Measurements from ENCODE around the gene RANBP3. TPM values are rescaled to one million over a fixed set of nuclear protein-coding genes. Genes with fewer than 3 reads are reported as not detected.

Gene RANBP3
- total and polyA plus RNA-seq, 12 donors = 55.0 to 179 (median 81.1) TPM

DNA sequence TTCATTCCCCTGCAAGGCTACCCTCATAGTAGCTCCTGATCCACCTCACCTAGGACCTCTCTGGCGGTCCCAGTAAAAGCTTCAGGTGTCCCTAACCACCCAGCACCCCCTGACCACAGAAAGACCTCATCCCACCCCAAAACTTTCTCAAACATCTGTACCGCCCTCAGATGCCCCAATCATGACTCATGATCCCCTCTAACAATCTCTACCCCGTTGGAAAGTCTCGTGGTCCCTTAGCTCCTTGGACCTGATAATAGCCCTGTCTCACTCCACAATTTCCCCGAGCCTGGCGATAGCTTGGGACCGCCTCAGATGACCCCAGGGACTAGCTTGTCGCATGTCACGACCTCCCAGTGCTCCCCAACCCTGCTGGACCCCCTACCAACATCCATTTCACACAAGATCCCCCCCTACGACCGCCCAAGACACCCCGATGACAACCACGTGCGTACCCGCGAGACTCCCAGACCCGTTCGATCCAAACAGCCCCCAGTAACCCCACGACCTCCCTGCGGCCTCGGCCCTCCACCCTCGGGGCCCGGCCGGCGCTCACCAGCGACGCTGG, 74.8 kb downstream of the RANBP3 start:
- Histone ChIP-seq H3K4me1 (replicated peaks in 1 of 2) (peaks cover 16 to 38% of the 10 kb centered on the region in 2 donors), H3K27me3 (no peaks in the 10 kb centered on the region), H3K36me3 (replicated peaks in 1 of 2) (no peaks in the 10 kb centered on the region), H3K27ac (peak overlapping the region; percentile 71 to 98 (median 92)), H3K9me3 (replicated peaks in 1 of 3) (no peaks in the 10 kb centered on the region), H3K4me3 (peak overlapping the region; percentile 1 to 100 (median 97))
- TF ChIP-seq, protein P1, sequence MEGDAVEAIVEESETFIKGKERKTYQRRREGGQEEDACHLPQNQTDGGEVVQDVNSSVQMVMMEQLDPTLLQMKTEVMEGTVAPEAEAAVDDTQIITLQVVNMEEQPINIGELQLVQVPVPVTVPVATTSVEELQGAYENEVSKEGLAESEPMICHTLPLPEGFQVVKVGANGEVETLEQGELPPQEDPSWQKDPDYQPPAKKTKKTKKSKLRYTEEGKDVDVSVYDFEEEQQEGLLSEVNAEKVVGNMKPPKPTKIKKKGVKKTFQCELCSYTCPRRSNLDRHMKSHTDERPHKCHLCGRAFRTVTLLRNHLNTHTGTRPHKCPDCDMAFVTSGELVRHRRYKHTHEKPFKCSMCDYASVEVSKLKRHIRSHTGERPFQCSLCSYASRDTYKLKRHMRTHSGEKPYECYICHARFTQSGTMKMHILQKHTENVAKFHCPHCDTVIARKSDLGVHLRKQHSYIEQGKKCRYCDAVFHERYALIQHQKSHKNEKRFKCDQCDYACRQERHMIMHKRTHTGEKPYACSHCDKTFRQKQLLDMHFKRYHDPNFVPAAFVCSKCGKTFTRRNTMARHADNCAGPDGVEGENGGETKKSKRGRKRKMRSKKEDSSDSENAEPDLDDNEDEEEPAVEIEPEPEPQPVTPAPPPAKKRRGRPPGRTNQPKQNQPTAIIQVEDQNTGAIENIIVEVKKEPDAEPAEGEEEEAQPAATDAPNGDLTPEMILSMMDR (IDR thresholded peaks at IDR 0.05) = no peak
- TF ChIP-seq POLR2A (IDR thresholded peaks at IDR 0.05) = no peak
- WGBS, 4 donors = 0 to 3% (median 1%) methylated on average over 4 to 27 of the region's 27 CpGs
- intact Hi-C loops (cut with DNase I) = no loop called here
- peak in 4 of 7 donors; percentile 54 to 69 (median 59) for DNase-seq

DNA sequence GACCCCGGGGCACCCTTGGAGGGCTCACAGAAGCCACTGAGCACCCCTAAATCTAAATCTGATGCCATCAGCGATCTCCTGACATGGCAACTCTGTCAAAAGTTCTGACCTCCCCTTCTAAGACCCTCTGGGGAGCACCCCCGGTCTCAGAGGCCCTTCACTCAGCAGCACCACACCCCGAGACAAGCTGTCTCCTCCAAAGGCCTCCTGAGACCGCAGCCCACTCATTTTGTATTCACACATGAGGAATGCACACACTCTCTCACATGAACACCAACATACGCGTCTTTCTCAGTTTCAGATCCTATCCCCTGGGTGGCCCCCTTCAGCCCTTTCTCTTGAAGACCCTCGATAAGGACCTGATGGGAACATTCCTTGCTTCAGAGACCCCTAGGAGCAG, 77.0 kb downstream of the RANBP3 start:
- 87 to 93% (median 89%) methylated on average over 8 of the region's 8 CpGs for WGBS, 4 donors
- Histone ChIP-seq H3K4me3 (no peak overlapping the region), H3K9me3 (replicated peaks in 1 of 3) (no peaks in the 10 kb centered on the region), H3K4me1 (replicated peaks in 1 of 2) (peaks cover 16 to 40% of the 10 kb centered on the region in 2 donors), H3K36me3 (replicated peaks in 1 of 2) (peaks cover 0 to 11% of the 10 kb centered on the region in 2 donors), H3K27me3 (no peaks in the 10 kb centered on the region), H3K27ac (no peak overlapping the region)
- TF ChIP-seq POLR2A (IDR thresholded peaks at IDR 0.05) = no peak
- TF ChIP-seq, protein P1 (IDR thresholded peaks at IDR 0.05) = no peak
- peak in 1 of 7 donors; percentile 13 for DNase-seq
- intact Hi-C loops (cut with DNase I) = no loop called here

DNA sequence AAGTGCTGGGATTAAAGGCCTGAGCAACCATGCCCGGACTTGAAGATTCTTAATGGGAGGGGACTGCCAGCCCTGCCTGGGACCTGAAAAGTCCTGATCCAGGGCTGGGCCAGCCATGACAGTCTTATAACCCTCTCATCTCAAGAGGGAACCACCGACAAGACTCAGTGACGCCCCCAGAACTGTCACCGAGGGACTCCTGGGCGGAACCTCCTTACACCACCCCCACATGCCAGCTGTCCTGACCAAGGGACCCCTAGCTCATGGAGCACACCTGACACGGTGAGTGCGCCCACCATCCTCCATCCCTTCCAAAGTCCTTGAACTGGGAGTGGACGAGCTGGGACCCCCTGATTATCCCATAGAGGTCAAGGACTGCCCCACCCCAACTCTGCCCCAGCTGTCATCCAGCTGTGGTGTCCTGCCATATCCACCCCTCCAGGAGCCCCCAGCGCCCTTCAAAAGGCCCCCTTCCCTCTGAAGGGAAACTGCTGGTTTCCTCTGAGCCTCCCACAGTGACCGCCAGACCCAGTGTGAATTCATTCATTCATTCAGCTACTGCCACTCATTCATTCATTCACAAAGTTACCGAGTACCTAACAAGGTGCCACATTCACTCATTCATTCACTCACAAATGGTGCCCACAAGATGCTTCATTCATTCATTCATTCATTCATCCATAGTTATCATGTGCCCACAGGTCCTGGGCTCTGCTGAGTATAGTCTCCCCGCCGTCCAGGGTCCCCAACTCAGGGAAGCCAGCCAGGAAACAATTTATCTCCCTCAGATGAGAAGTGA, 78.0 kb downstream of the RANBP3 start:
- Histone ChIP-seq H3K4me3 (no peak overlapping the region), H3K4me1 (replicated peaks in 1 of 2) (peaks cover 18 to 42% of the 10 kb centered on the region in 2 donors), H3K27ac (peak overlapping the region in 1 of 5 donors; percentile 0), H3K36me3 (replicated peaks in 1 of 2) (peaks cover 0 to 22% of the 10 kb centered on the region in 2 donors), H3K27me3 (no peaks in the 10 kb centered on the region), H3K9me3 (replicated peaks in 1 of 3) (no peaks in the 10 kb centered on the region)
- WGBS, 4 donors = 86 to 90% (median 87%) methylated on average over 12 to 13 of the region's 13 CpGs
- intact Hi-C loops (cut with DNase I) = no loop called here
- DNase-seq = peak in 3 of 7 donors; percentile 14 to 52 (median 32)
- TF ChIP-seq, protein P1 (IDR thresholded peaks at IDR 0.05) = no peak
- TF ChIP-seq POLR2A (IDR thresholded peaks at IDR 0.05) = no peak

DNA sequence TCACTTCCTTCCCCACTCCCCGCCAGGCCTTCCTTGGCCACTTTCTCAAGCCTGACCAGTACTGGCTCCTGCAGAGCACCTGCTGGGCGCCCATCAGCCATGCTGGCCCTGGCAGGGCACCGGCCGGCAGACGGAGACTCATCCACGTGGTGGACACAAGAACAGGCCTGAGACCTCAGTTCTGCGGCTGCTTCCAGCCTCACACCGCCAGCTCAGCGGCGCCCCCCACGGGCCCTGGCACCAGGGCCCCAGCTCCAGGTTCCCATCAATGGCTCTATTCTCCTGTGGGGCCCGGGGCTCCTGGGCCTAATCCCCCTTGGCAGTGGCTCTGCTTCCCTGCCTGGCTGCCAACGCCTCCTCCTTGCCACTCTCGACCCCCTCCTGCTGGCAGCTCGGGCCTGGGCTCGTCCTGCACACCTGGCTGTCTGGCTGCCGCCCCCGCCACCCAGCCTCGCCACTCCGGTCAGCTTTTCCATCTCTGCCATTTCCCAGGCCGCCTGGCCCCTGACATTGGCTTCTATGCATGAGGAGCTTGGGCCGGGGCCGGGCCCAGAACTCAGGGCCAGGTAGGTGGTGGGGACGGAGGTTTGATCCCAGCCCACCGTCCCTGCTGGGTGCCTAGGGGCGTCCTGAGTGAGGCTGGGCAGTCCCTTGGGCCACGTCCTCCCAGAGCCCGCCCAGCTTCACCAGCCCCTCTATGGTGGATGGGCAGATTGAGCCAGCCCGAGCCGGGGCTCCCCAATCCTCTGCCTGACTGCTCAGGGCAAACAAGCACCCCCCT, 80.6 kb downstream of the RANBP3 start:
- Histone ChIP-seq H3K27ac (peak overlapping the region in 4 of 5 donors; percentile 27 to 98 (median 84)), H3K27me3 (no peaks in the 10 kb centered on the region), H3K4me3 (no peak overlapping the region), H3K4me1 (replicated peaks in 1 of 2) (peaks cover 19 to 57% of the 10 kb centered on the region in 2 donors), H3K36me3 (replicated peaks in 1 of 2) (peaks cover 0 to 25% of the 10 kb centered on the region in 2 donors), H3K9me3 (replicated peaks in 1 of 3) (no peaks in the 10 kb centered on the region)
- TF ChIP-seq POLR2A (IDR thresholded peaks at IDR 0.05) = no peak
- TF ChIP-seq, protein P1 (IDR thresholded peaks at IDR 0.05) = no peak
- peak in 2 of 7 donors; percentile 26 to 53 for DNase-seq
- WGBS, 4 donors = 92 to 97% (median 93%) methylated on average over 20 to 30 of the region's 30 CpGs
- intact Hi-C loops (cut with DNase I) = no loop called here

Measured in adrenal gland (tissue), 12 donors.